Fibroblast of mammary gland (primary cell): ENCODE data around the gene FAM98B.

Source experiments
- DNase-seq: peaks from one replicate; pipeline ENCODE4 v3.0.0-alpha.2; 2010; ENCODE audit warnings: low read depth
- H3K4me3 ChIP-seq: 2 replicates; pipeline ENCODE4 v1.5.1; 2011; ENCODE audit warnings: low read depth, mild to moderate bottlenecking, low read length, moderate library complexity; ENCODE audit not compliant: control insufficient read depth
- CTCF ChIP-seq: conservative IDR thresholded peaks from 2 replicates; pipeline ENCODE4 v1.5.1; 2011; ENCODE audit warnings: low read depth, low read length, inconsistent platforms; ENCODE audit not compliant: control insufficient read depth, insufficient read depth

The FAM98B gene

GRCh38 chr15:38528294-38528693 lies 74.4 kb downstream of the FAM98B start:
- no peak for TF ChIP-seq CTCF
- DNase-seq, result peak; percentile 54
- no peak overlapping the region for H3K4me3 ChIP-seq

GRCh38 chr15:38530113-38530512 lies 76.2 kb downstream of the FAM98B start:
- TF ChIP-seq CTCF, result no peak
- H3K4me3 ChIP-seq, result no peak overlapping the region
- DNase-seq, result peak; percentile 42

GRCh38 chr15:38531509-38531908 lies 77.6 kb downstream of the FAM98B start:
- peak; percentile 54 for DNase-seq

GRCh38 chr15:38532728-38533127 lies 78.8 kb downstream of the FAM98B start:
- TF ChIP-seq CTCF, result no peak
- no peak overlapping the region for H3K4me3 ChIP-seq
- DNase-seq, result no peak

More at GRCh38 chr15:38531509-38531908, 77.6 kb downstream of the FAM98B start:
- TF ChIP-seq CTCF, result no peak
- no peak overlapping the region for H3K4me3 ChIP-seq

GRCh38 chr15:38533416-38533915 lies 79.5 kb downstream of the FAM98B start:
- H3K4me3 ChIP-seq, result no peak overlapping the region
- no peak for DNase-seq

GRCh38 chr15:38533926-38534325 lies 80.0 kb downstream of the FAM98B start:
- H3K4me3 ChIP-seq, result no peak overlapping the region
- DNase-seq, result no peak
- TF ChIP-seq CTCF, result no peak

More at GRCh38 chr15:38533416-38533915, 79.5 kb downstream of the FAM98B start:
- no peak for TF ChIP-seq CTCF

- H3K4me3 ChIP-seq, result no peak overlapping the region
- no peak for DNase-seq
- TF ChIP-seq CTCF, result no peak
These were observed 80.8 kb downstream of the FAM98B start for GRCh38 chr15:38534691-38535090.
